Measurements from ENCODE around the gene FITM1.

FITM1 gene

DNA sequence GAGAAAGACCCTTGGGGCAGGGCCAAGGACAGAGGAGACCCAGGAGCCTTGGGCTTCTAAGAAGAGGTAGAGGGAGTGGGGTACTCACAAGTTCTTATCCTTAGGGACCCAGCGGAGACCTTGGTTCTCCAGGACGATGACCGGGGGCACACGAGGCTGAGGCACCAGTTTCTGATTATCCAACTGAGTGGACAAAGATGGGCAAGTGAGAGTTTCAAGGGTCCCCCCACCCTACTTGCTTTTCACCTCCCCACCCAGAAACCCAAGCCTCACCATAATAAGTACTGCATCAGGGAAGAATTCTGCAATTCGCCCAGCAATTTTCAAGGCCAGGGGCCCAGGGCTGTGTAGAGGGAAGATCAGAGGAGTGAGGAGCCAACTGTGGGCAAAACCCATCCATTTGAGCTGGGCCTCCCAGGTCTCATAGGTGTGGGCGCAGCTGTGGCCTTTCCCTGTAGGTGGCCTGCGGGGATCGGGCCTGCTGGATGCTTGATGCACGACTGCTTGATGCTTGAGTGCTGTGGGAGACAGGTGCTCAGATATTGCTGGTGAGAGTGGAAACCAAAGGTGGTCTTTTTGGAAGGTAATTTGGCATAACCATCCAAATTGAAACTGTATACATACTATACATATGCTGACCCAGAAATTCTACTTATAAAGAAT is 8.9 kb downstream of the FITM1 start:
- no peak for DNase-seq (ENCODE audit: low spot score)

DNA sequence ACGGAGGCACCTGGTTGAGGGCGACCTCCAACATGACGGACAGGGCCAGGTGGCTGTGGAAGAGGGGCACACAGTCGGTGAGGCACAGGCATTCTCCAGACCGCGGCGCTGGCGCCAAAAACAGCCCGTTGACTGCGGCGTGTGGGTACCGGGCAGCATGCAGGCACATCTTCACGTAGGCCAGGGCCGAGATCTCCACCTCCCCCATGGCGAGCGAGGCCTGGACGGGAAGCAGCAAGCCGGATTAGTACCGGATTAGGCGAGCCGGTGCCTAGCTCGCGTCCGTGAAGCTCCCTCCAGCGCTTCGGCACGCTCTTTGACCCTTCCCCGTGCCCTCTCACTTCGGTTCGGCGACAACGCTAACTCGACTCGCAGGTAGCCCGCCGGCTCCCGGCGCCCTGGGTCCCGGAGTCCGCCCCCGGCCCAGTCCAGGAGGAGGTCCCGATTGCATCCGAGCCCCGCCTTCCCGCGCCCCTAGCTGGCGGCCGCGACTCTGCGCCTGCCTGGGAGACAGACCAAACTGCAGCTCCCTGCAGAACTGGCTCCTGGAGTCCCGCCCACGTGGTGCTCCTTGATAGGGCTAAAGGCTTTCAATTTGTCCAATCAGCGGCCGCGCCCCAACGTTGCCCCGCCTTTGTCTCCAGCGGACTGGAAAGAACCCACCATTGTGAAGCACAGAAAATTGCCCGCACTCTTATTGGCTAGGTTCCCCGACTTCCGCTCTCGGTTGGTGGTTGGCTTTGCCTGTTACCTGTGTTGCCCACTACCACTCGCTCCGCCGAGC is 10.8 kb downstream of the FITM1 start, which contains the start of gene EMC9:
TSS of gene EMC9 (minus strand) at position 495 of the 784 bp plus-strand sequence. CDS start at position 208, 287 bp downstream.
- peak; percentile 100 for DNase-seq (ENCODE audit: low spot score)

DNA sequence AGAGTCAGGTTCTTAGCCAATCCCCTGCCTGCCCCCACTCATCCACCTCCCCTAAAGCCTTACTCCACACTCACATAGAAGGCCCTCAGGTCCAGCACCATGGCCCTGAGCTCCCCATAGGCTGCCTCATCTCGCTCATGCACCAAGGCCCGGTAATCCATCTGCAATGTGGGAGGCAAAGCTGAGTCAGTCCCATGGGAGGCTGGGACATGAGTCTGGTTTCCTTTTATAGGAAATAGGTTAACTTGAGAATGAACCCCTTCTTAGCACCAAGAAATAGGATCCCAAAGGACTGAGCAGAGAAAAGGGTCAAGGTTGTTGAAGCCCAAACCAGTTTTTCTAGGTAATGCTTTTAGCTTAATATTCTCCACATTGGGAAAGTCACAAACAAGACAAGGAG is 13.1 kb downstream of the FITM1 start:
- no peak for DNase-seq (ENCODE audit: low spot score)

DNA sequence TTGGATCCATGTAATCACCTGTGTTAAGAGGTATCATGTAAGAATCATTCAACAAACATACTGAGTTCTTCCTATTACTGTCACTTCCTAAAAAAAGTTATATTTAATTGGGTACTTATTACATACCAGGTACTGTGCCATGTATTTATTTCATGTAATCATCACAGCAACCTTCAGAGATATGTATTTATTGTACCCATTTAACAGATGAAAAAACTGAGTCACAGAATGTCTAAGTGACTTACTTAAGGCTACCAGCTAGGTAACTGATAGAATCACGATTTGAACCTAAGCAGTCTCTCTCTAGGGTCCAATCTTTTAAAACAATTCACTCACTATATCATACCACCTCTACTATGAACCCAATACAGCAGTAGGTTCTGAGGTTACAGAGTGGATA is 14.0 kb downstream of the FITM1 start:
- DNase-seq (ENCODE audit: low spot score), result no peak

DNA sequence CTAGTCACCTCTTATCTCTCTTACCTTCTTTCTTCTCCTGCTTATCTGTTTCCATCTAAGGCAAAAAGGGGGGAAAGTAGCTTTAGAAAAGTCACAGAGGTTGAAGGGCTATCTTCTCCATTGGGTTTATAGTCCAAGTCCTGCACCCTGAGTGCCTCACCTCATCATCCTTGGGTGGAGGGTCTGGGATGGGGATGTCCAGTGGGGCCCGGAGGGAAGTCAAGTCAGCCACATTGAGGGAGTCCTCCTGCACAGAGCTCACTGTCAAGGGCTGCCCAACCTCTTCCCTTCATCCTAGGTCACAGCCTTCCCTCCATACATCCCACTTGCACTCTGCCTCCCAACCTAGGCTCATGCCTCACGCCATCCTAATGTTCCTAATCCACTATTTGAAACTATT is 14.8 kb downstream of the FITM1 start:
- DNase-seq (ENCODE audit: low spot score), result no peak

DNA sequence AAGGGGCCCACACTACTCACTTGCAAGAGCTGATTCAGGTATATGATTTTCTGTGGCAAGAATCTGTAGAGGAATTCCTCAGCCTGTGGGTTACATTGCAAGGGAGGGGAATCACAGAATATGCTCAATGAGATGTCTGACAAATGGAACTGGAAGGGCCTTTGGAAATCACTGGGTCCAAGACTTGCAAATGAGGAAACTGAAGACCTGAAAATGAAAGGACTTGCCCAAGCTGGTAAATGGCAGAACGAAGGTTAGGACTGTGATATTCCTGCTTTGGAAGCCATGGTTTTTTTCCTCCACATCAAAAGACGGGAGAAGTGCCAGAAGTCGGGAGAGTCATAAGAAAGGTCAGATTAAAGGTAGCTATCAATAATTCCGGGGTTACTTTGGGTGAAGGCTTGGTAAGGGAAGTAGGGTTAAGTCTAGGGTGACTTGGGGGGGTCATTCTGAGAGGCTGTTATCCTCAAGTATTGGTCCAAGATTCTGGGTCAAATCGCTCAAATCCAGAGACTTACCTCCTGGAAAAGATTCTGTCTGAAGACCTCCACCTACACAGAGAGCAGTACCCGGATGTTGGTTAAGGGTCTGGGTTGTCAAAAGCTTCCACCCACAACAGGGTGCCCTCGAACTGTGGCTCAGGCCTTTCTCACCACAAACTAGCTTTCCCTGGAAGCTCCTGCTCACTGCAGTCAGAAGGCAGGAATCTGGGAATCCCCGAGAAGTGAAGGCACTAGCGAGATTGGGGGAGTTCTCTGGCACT is 15.4 kb downstream of the FITM1 start:
- DNase-seq (ENCODE audit: low spot score), result no peak

DNA sequence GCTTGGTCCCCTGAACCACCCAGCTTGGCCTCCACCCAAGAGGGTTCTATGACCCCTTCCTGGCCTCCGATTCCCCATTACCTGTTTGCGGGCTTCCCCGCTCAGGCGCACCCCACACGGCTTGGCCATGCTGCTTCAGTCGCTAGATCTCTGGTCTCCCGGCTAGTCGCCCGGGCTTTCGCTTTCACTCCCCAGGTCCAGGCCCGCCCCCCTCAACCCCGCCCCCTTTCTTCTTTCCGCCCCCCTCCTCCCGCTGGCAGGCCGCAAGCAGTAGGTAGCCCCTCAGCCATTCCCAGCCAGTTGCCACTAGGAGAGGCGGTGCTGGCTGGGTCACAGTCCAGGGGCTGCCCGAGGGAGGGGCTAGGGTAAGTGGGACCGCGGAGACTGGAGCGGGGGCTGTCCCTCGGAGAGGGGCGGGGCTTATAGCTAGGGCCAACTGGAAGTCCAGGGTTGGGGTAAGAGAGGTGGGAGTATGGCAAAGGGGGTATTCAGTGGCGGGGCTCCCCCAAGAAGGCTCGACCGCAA is 16.1 kb downstream of the FITM1 start, which contains the start of gene PSME2:
TSS of gene PSME2 (minus strand) at position 158 of the 525 bp plus-strand sequence. CDS start at position 129, 29 bp downstream.
- DNase-seq (ENCODE audit: low spot score), result peak; percentile 94

DNA sequence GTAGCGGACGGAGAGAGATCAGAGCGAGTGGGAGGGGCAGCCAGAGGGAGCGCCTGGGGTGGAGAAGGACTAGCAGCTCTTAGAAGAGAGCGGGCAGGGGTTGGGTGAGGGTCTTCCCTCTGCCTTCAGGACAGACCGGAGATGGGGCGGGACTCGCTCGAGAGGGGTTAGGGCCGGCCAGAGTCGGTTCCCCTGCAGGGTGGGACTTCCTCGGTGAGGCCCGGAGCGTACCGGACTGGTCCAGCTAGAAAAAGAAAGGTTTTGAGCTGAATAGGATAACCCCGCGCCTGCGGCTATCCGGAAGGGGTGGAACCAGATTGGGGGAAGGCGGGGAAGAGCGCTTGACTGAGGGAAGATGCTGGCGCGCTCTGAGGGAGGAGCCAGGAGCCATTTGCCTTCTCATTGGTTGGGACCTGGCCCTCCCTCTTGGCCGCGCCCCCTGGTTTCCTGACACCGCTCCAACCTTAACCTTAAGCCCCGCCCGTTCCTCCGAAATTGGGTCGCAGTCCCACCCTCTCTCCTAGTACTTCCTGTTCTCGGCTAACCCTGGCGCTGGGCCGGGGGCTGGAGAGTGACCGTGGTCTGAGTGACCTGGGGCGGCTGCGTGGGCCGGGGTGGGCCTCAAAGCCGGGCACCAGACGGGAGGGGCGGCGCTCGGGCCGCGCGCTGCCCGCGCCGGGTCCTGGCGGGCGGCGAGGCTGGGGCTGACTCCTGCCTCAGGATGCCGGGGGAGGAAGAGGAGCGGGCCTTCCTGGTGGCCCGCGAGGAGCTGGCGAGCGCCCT is 16.7 kb downstream of the FITM1 start, which contains the start of gene RNF31:
TSS of gene RNF31 (plus strand) at position 521 of the 783 bp plus-strand sequence. CDS start at position 722, 201 bp downstream.
- peak; percentile 100 for DNase-seq (ENCODE audit: low spot score)

DNA sequence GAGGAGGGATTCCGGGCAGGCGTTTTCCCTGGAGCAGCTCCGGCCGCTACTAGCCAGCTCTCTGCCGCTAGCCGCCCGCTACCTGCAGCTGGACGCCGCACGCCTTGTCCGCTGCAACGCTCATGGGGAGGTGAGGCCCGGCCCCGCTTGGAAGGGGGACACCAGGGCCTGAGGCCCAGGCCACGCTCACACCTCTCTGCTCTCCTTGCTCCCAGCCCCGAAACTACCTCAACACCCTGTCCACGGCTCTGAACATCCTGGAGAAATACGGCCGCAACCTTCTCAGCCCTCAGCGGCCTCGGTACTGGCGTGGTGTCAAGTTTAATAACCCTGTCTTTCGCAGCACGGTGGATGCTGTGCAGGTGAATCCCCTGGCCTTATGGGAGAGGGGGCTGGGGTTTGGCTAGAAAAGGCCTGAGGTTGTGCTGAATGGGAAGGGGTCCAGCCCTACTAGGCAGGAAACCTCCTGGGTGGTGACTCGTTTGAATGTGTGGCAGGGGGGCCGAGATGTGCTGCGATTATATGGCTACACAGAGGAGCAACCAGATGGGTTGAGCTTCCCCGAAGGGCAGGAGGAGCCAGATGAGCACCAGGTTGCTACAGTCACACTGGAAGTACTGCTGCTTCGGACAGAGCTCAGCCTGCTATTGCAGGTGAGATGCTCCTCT is 17.4 kb downstream of the FITM1 start:
- DNase-seq (ENCODE audit: low spot score), result no peak

DNA sequence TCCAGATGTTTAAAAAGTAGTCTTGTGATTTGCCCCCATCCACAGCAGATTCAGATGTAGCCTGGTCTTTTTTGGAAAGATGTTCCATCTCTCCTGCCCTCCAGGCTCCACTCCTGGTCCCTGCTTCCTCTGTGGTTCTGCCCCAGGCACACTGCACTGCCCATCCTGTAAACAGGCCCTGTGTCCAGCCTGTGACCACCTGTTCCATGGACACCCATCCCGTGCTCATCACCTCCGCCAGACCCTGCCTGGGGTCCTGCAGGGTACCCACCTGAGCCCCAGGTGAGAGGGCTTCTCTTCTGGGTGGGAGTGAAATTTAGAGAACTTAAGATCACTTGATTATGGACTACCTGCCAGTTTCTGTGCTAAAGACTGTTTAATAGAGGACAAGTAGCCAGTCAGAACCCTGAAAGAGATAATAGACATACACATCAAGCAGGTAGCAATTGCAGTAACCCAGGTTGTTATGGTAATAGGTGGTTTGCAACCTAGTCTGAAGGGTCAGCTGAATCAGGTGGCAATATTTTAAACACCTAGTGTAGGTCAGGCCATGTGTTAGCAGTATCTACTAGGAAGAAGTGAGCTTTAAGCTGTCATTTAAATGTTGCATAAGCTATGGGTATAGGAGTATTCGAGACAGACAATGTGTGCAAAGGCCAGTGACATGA is 19.0 kb downstream of the FITM1 start:
- DNase-seq (ENCODE audit: low spot score), result no peak

DNA sequence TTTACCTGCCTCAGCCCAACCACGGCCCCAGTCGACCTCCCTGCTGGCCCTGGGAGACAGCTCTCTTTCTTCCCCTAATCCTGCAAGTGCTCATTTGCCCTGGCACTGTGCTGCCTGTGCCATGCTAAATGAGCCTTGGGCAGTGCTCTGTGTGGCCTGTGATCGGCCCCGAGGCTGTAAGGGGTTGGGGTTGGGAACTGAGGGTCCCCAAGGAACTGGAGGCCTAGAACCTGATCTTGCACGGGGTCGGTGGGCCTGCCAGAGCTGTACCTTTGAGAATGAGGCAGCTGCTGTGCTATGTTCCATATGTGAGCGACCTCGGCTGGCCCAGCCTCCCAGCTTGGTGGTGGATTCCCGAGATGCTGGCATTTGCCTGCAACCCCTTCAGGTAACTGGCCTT is 19.6 kb downstream of the FITM1 start:
- DNase-seq (ENCODE audit: low spot score), result no peak

DNA sequence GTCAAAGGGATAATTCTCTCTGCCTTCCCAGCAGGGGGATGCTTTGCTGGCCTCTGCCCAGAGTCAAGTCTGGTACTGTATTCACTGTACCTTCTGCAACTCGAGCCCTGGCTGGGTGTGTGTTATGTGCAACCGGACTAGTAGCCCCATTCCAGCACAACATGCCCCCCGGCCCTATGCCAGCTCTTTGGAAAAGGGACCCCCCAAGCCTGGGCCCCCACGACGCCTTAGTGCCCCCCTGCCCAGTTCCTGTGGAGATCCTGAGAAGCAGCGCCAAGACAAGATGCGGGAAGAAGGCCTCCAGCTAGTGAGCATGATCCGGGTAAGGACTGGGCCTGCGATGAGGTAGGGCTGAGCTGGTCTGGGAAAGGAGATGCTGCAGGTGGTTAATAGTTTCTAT is 20.1 kb downstream of the FITM1 start:
- no peak for DNase-seq (ENCODE audit: low spot score)

DNA sequence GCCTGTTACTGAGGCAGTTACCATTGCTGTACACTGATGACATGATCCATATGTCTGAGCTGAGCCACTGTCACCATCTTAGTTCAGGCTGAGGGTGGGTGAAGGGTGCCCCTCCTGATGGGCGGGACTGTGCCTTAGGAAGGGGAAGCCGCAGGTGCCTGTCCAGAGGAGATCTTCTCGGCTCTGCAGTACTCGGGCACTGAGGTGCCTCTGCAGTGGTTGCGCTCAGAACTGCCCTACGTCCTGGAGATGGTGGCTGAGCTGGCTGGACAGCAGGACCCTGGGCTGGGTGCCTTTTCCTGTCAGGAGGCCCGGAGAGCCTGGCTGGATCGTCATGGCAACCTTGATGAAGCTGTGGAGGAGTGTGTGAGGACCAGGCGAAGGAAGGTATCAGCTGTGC is 20.5 kb downstream of the FITM1 start:
- DNase-seq (ENCODE audit: low spot score), result no peak

DNA sequence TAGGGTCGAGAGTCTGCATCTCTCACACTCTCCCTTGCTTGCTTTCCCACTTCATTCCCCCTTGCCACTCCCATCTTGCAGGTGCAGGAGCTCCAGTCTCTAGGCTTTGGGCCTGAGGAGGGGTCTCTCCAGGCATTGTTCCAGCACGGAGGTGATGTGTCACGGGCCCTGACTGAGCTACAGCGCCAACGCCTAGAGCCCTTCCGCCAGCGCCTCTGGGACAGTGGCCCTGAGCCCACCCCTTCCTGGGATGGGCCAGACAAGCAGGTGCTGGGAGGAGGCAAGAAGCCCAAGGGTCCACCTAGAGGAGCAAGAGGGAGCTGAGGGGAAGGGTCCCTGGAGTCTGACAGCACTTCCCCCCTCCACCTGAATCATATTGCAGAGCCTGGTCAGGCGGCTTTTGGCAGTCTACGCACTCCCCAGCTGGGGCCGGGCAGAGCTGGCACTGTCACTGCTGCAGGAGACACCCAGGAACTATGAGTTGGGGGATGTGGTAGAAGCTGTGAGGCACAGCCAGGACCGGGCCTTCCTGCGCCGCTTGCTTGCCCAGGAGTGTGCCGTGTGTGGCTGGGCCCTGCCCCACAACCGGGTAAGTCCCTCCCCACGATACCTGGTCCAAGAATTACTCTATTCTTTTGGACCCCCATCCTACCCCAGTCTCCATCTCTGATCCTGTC is 21.1 kb downstream of the FITM1 start:
- no peak for DNase-seq (ENCODE audit: low spot score)

DNA sequence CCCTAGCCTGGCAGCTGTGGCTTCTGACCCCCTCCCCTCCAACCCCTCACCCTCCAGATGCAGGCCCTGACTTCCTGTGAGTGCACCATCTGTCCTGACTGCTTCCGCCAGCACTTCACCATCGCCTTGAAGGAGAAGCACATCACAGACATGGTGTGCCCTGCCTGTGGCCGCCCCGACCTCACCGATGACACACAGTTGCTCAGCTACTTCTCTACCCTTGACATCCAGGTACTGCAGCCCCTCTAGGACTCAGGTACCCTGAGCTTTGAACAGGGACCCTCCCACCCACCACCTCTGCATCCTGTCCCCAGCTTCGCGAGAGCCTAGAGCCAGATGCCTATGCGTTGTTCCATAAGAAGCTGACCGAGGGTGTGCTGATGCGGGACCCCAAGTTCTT is 24.6 kb downstream of the FITM1 start:
- DNase-seq (ENCODE audit: low spot score), result no peak

DNA sequence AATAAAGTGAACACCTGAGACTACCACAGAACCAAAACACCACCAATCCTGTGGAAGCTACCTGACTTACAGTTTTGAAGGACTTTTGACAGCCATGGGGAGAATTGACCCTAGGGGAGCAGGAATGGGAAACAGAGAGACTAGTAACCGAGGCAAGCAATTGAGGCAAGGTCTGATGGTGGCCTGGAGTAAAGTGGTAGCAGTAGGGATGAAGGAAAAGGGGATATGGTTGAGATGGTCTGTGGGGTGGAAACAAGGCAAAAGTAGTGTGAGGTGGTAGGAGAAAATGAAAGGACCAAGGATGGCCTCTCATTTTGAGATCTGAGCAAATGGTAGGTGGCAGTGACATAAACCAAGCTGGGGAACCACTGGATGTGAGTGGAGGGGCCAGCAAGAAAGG is 26.4 kb downstream of the FITM1 start:
- no peak for DNase-seq (ENCODE audit: low spot score)

DNA sequence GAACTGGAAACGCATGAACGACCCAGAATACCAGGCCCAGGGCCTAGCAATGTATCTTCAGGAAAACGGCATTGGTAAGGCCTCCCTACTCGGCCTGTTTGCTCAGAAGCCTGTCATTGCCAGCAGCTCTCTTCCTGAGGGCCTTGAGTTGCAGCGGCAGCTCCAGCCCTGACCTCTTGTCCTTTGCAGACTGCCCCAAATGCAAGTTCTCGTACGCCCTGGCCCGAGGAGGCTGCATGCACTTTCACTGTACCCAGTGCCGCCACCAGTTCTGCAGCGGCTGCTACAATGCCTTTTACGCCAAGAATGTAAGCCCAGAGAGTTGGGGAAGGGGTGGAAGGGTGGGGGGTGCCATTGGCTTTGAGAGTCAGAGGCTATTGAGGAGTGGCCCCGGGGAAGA is 26.9 kb downstream of the FITM1 start:
- DNase-seq (ENCODE audit: low spot score), result no peak

DNA sequence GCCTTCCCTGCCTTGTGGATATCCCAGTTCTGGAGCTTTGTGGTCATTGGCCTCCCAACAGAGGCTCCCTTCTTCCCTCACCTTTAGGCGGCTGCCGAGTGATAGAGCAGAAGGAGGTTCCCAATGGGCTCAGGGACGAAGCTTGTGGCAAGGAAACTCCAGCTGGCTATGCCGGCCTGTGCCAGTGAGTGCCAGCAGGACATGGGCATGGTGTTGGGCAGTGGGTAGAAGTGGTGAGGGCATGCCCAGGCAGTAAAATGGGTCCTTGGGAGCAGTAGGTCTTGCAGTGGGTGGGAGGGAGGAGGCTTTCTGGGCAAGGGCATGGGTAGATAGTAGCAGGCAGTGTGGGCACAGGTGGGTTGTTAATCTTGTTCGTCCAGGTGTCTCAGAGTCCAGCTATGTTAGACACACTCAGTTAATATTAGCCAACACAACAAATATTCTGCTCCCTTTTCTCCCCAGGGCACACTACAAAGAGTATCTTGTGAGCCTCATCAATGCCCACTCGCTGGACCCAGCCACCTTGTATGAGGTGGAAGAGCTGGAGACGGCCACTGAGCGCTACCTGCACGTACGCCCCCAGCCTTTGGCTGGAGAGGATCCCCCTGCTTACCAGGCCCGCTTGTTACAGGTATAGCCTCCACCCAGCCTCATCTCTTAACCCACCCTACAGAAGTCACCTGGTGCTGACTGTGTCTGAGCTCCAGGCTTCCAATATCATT is 29.5 kb downstream of the FITM1 start:
- no peak for DNase-seq (ENCODE audit: low spot score)

DNA sequence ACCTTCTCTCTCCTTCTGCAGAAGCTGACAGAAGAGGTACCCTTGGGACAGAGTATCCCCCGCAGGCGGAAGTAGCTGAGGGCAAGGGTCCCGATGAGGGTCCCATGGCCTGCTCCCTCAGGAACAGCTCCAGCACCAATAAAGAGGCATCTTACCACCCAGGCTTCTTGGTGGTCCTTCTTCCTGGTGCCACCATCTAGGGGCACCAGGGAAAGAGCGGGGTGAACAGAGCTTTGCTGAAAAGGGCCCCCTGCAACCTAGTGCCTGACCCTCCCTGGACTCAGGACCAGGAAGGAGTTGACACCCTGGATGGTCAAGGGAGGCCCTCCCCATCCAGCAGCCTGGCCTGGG is 30.0 kb downstream of the FITM1 start:
- DNase-seq (ENCODE audit: low spot score), result no peak

All from Ammon's horn (tissue), 1 donor.